ENCODE measurements around the gene CD4.
"Not testable (repeated sequence)": the region's sequence is repeated elsewhere in the genome, so short reads cannot be mapped to it uniquely, and the experiment has no call there.

Gene CD4

GRCh38 chr12:6866920-6867412, 77.6 kb downstream of the CD4 start:
- peaks cover 38% of the 10 kb centered on the region for H3K4me1 ChIP-seq (ENCODE audit: control insufficient read depth, insufficient read depth, low read length)
- H3K9me3 ChIP-seq (ENCODE audit: control insufficient read depth, low read length), result no peaks in the 10 kb centered on the region
- no peaks in the 10 kb centered on the region for H3K27me3 ChIP-seq (ENCODE audit: control insufficient read depth, insufficient read depth, low read length)
- peak overlapping the region; percentile 69 for H3K9ac ChIP-seq (ENCODE audit: low read length)
- H3K4me3 ChIP-seq (ENCODE audit: low read length), result no peak overlapping the region
- H3K36me3 ChIP-seq (ENCODE audit: control insufficient read depth, insufficient read depth, low read length), result no peaks in the 10 kb centered on the region

- Histone ChIP-seq H3K4me3 (ENCODE audit: low read length) (peak within 1 kb of the TSS; percentile 77), H3K9ac (ENCODE audit: low read length) (peak within 1 kb of the TSS; percentile 90), H3K9me3 (ENCODE audit: control insufficient read depth, low read length) (no peaks in the 10 kb centered on the region), H3K27me3 (ENCODE audit: control insufficient read depth, insufficient read depth, low read length) (no peaks in the 10 kb centered on the region), H3K36me3 (ENCODE audit: control insufficient read depth, insufficient read depth, low read length) (no peaks in the 10 kb centered on the region), H3K4me1 (ENCODE audit: control insufficient read depth, insufficient read depth, low read length) (peaks cover 42% of the 10 kb centered on the region)
Observed at GRCh38 chr12:6867413-6868210, 78.3 kb downstream of the CD4 start, which contains the start of gene TPI1. TPI1 (plus strand) TSS chr12:6867531; CDS start chr12:6867567, 36 bp downstream.

GRCh38 chr12:6868211-6869048, 79.1 kb downstream of the CD4 start:
- Histone ChIP-seq H3K9ac (ENCODE audit: low read length) (peak overlapping the region; percentile 90), H3K9me3 (ENCODE audit: control insufficient read depth, low read length) (no peaks in the 10 kb centered on the region), H3K4me3 (ENCODE audit: low read length) (peak overlapping the region; percentile 77), H3K36me3 (ENCODE audit: control insufficient read depth, insufficient read depth, low read length) (no peaks in the 10 kb centered on the region), H3K4me1 (ENCODE audit: control insufficient read depth, insufficient read depth, low read length) (peaks cover 42% of the 10 kb centered on the region), H3K27me3 (ENCODE audit: control insufficient read depth, insufficient read depth, low read length) (no peaks in the 10 kb centered on the region)

- no peaks in the 10 kb centered on the region for H3K9me3 ChIP-seq (ENCODE audit: control insufficient read depth, low read length)
- H3K27me3 ChIP-seq (ENCODE audit: control insufficient read depth, insufficient read depth, low read length), result no peaks in the 10 kb centered on the region
- peak overlapping the region; percentile 90 for H3K9ac ChIP-seq (ENCODE audit: low read length)
- H3K36me3 ChIP-seq (ENCODE audit: control insufficient read depth, insufficient read depth, low read length), result no peaks in the 10 kb centered on the region
- H3K4me3 ChIP-seq (ENCODE audit: low read length), result no peak overlapping the region
- peaks cover 42% of the 10 kb centered on the region for H3K4me1 ChIP-seq (ENCODE audit: control insufficient read depth, insufficient read depth, low read length)
Observed at GRCh38 chr12:6869049-6870021, 80.0 kb downstream of the CD4 start.

GRCh38 chr12:6870304-6870703, 81.0 kb downstream of the CD4 start:
- not testable (repeated sequence) for H3K9me3 ChIP-seq (ENCODE audit: control insufficient read depth, low read length); H3K9ac ChIP-seq (ENCODE audit: low read length); H3K27me3 ChIP-seq (ENCODE audit: control insufficient read depth, insufficient read depth, low read length); H3K36me3 ChIP-seq (ENCODE audit: control insufficient read depth, insufficient read depth, low read length); H3K4me3 ChIP-seq (ENCODE audit: low read length)
- peaks cover 42% of the 10 kb centered on the region for H3K4me1 ChIP-seq (ENCODE audit: control insufficient read depth, insufficient read depth, low read length)
